GM12878 (cell line): ENCODE measurements around the gene RFX1. TPM values are rescaled to one million over a fixed set of nuclear protein-coding genes. Genes with fewer than 3 reads are reported as not detected.

ENCODE experiments used
- ATAC-seq: fragments of 200-7000 bp; cut with Tn5 transposase; 3 replicates; pipeline ENCODE4 v1.9.1; 2020; ENCODE audit warnings: mild to moderate bottlenecking, moderate library complexity
- BruUV-seq: library from RNA; stranded (reverse); fragments of 400-500 nt; replicated peaks from 2 replicates; lab custom pipeline; 2021; lab: Mats Ljungman, UMichigan
- CTCF ChIA-PET: fragments of 300-600 bp; sonication (Branson Sonifier 250); formaldehyde crosslinking; extraction: SDS; loops from one replicate; lab custom pipeline; 2021; ENCODE audit warnings: inconsistent platforms; lab: Yijun Ruan, JAX
- POLR2A ChIA-PET: fragments of 350-600 bp; formaldehyde crosslinking; extraction: SDS; loops from one replicate; lab custom pipeline; 2021; ENCODE audit warnings: inconsistent platforms; lab: Charles Lee
- RAD21 ChIA-PET: fragments of 300-600 bp; sonication (Branson Sonifier 250); formaldehyde crosslinking; loops from one replicate; lab custom pipeline; 2023; ENCODE audit warnings: antibody characterized with exemption; ENCODE audit not compliant: unreplicated experiment; lab: Charles Lee
- SMC1A ChIA-PET: fragments of 300-600 bp; sonication (Branson Sonifier 250); formaldehyde crosslinking; loops from one replicate; lab custom pipeline; 2023; ENCODE audit not compliant: unreplicated experiment, uncharacterized antibody; lab: Charles Lee
- DNase-seq: peaks from one replicate; pipeline ENCODE4 v3.0.0-alpha.2; 2011; ENCODE audit warnings: low read depth, low spot score
- FAIRE-seq: peaks from 3 replicates; lab custom pipeline; 2011; peaks lifted over from hg19 to GRCh38; lab: Jason Lieb, UNC
- H2AFZ ChIP-seq: 2 replicates; pipeline ENCODE4 v1.6.0; 2011; ENCODE audit warnings: low read depth, low read length, control low read depth; ENCODE audit not compliant: control insufficient read depth
- H3K27ac ChIP-seq: 2 replicates; pipeline ENCODE4 v1.5.1; 2011; ENCODE audit warnings: control low read depth; ENCODE audit not compliant: control insufficient read depth, insufficient read depth
- H3K27me3 ChIP-seq, 2 experiments: replicated peaks in 1 of 2; 2 replicates each; pipeline versions ENCODE4 v1.6.0 to v1.6.1; 2011; ENCODE audit warnings: low read length in 1 of 2; ENCODE audit not compliant: control insufficient read depth in 2 of 2, insufficient read depth in 2 of 2
- H3K36me3 ChIP-seq, 2 experiments: 2 replicates each; pipeline ENCODE4 v1.5.1; 2011; ENCODE audit warnings: low read length in 1 of 2; ENCODE audit not compliant: control insufficient read depth in 2 of 2, insufficient read depth in 2 of 2
- H3K4me1 ChIP-seq: 2 replicates; pipeline ENCODE4 v1.6.1; 2011; ENCODE audit warnings: mild to moderate bottlenecking, low read length, moderate library complexity, mixed read lengths; ENCODE audit not compliant: control insufficient read depth, insufficient read depth
- H3K4me2 ChIP-seq: 2 replicates; pipeline ENCODE4 v1.6.0; 2011; ENCODE audit warnings: control low read depth; ENCODE audit not compliant: control insufficient read depth, insufficient read depth
- H3K4me3 ChIP-seq: fragments of 200-600 bp; sonication (generic); 2 replicates; pipeline ENCODE4 v1.5.1; 2016
- H3K79me2 ChIP-seq: 2 replicates; pipeline ENCODE4 v1.6.0; 2011; ENCODE audit warnings: low read length; ENCODE audit not compliant: control insufficient read depth, insufficient read depth
- H3K9ac ChIP-seq: 2 replicates; pipeline ENCODE4 v1.8.0; 2011; ENCODE audit warnings: low read length, control low read depth, mixed read lengths; ENCODE audit not compliant: control insufficient read depth, insufficient read depth
- H3K9me3 ChIP-seq: replicated peaks from 3 replicates; pipeline ENCODE4 v1.5.1; 2011; ENCODE audit warnings: mild to moderate bottlenecking, low read length; ENCODE audit not compliant: control insufficient read depth, insufficient read depth
- H4K20me1 ChIP-seq: 2 replicates; pipeline ENCODE4 v1.6.0; 2011; ENCODE audit not compliant: control insufficient read depth, insufficient read depth
- BCL11A ChIP-seq: IDR thresholded peaks from 2 replicates; pipeline ENCODE4 v1.6.1; 2011; ENCODE audit warnings: low read depth, low read length
- BCL3 ChIP-seq: IDR thresholded peaks from 2 replicates; pipeline ENCODE4 v1.6.1; 2011; ENCODE audit warnings: borderline replicate concordance, low read depth, mild to moderate bottlenecking, moderate library complexity, low read length; ENCODE audit not compliant: insufficient read depth, poor library complexity, severe bottlenecking
- CHD1 ChIP-seq: IDR thresholded peaks from 2 replicates; pipeline ENCODE4 v1.6.1; 2012; ENCODE audit warnings: low read depth, low read length, improper control_type of control experiment
- CREB1 ChIP-seq: IDR thresholded peaks from 2 replicates; pipeline ENCODE4 v1.6.1; 2012; ENCODE audit warnings: low read depth, mild to moderate bottlenecking, inconsistent platforms
- FOXK2 ChIP-seq: fragments of 450-650 bp; IDR thresholded peaks from 2 replicates; pipeline ENCODE4 v1.6.1; 2017; ENCODE audit warnings: mild to moderate bottlenecking, moderate library complexity
- KDM1A ChIP-seq: fragments of 200-600 bp; sonication (generic); IDR thresholded peaks from 2 replicates; pipeline ENCODE4 v1.6.1; 2016; ENCODE audit warnings: borderline replicate concordance
- MYB ChIP-seq: fragments of 150-350 bp; IDR thresholded peaks from 2 replicates; pipeline ENCODE4 v1.6.1; 2014; ENCODE audit warnings: mild to moderate bottlenecking, low read depth, low read length, borderline replicate concordance
- MYC ChIP-seq: IDR thresholded peaks from 2 replicates; pipeline ENCODE4 v1.6.1; 2011; ENCODE audit warnings: mild to moderate bottlenecking, low read length, moderate library complexity, inconsistent platforms; ENCODE audit not compliant: insufficient read depth, insufficient replicate concordance, insufficient read length, severe bottlenecking
- PML ChIP-seq: IDR thresholded peaks from 2 replicates; pipeline ENCODE4 v1.6.1; 2012; ENCODE audit warnings: low read length, inconsistent platforms
- POLR2AphosphoS2 ChIP-seq: IDR thresholded peaks from 2 replicates; pipeline ENCODE4 v1.6.1; 2011; ENCODE audit warnings: low read depth, mild to moderate bottlenecking, low read length, improper control_type of control experiment, moderate library complexity
- POLR2AphosphoS5 ChIP-seq: IDR thresholded peaks from 2 replicates; pipeline ENCODE4 v1.6.1; 2011; ENCODE audit warnings: mild to moderate bottlenecking, low read length, inconsistent platforms
- POU2F2 ChIP-seq: IDR thresholded peaks from 3 replicates; pipeline ENCODE4 v1.6.1; 2011; ENCODE audit warnings: low read depth, mild to moderate bottlenecking, low read length, borderline replicate concordance
- RELA ChIP-seq: fragments of 450-650 bp; IDR thresholded peaks from 2 replicates; pipeline ENCODE4 v1.8.0; 2014; ENCODE audit warnings: borderline replicate concordance; ENCODE audit not compliant: partially characterized antibody
- RUNX3 ChIP-seq: IDR thresholded peaks from 2 replicates; pipeline ENCODE4 v1.6.1; 2012; ENCODE audit warnings: low read length, inconsistent platforms
- TAF1 ChIP-seq: IDR thresholded peaks from 2 replicates; pipeline ENCODE4 v1.6.1; 2011; ENCODE audit warnings: mild to moderate bottlenecking, low read depth, low read length, borderline replicate concordance
- WGBS: methylation state at CpG from one replicate; pipeline ENCODE4 v1.1.6; 2016; ENCODE audit warnings: low lambda C conversion rate; ENCODE audit not compliant: insufficient replicate concordance, insufficient coverage; ENCODE audit errors: missing lambda C conversion rate; 5-methylcytosine and 5-hydroxymethylcytosine counted together
- in situ Hi-C: fragments of 300-500 bp; cut with MboI; formaldehyde crosslinking; loops from 9 replicates; pipeline ENCODE4 v1.14.3; 2018; ENCODE audit warnings: mixed read lengths
- intact Hi-C: fragments of 100-400 bp; cut with micrococcal nuclease; formaldehyde crosslinking; loops from one replicate; pipeline ENCODE4 v1.14.2; 2022; ENCODE audit not compliant: unreplicated experiment
- polyA plus RNA-seq, 11 experiments: library from polyadenylated mRNA; depleted of rRNA in 4 of 11; unstranded in 6 of 11; stranded (reverse) in 5 of 11; fragments of >200 nt; fragmentation: Nextera tagmentation in 4 of 11; fragmentation: Illumina TruSeq in 1 of 11; extraction: Ambion mirVana in 4 of 11; extraction: Trizol in 1 of 11; gene quantifications; 1 replicate in 1 of 11; 2 replicates in 10 of 11; pipeline versions ENCODE4 v1.2.1 to v1.2.3, GENCODE V29; 2011 to 2016; ENCODE audit warnings: inconsistent platforms in 2 of 11, missing spikeins in 2 of 11, low read depth in 1 of 11
- total RNA-seq, 4 experiments: library from RNA; depleted of rRNA in 3 of 4; stranded (reverse); fragments of >200 nt in 3 of 4; fragmentation: Illumina TruSeq in 1 of 4; extraction: Trizol in 1 of 4; gene quantifications; 2 replicates each; pipeline versions ENCODE4 v1.2.1 to v1.2.3, GENCODE V29; 2013 to 2021

RFX1 gene
- total and polyA plus RNA-seq, 10 of the 15 experiments (the other 5 are each of a cell fraction or from before 2014, with no cell fraction given) = 0.05 to 11.0 (median 1.5) TPM

DNA sequence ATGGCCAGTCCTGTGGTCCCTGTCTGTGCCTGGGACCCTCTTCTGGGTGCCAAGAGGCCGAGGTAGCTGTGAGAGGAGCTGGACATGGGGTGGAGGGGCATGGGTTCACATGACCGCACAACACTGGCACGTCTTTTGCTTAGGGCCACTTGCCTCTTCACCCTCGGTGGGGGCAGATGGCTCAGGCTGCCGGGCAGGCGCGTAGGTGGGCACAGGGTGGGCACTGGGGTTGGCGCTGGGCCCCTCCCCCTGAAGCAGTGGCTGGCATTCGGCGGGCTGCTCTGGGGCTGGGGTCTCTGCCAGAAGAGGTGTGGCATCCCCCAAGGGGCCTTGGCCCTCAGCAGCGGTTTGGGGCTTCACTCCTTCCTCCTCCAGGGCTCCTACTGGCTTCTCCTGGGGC, 47.4 kb upstream of the RFX1 start:
- 85% methylated on average over 10 of the region's 11 CpGs for WGBS
- DNase-seq = no peak
- ChIA-PET RAD21 (interaction anchor here (0.6 to 1.0 kb wide), 2 partner anchors 9 to 92 kb away, joined by 3 read pairs; no protein-coding TSS in a partner anchor), POLR2A (interaction anchor here (1.5 kb wide), 1 partner anchor 48 kb away, joined by 5 read pairs; the partner anchor contains the start of gene RFX1), CTCF (interaction anchor here (1.6 to 2.4 kb wide), 2 partner anchors 10 to 14 kb away, joined by 5 to 14 read pairs; no protein-coding TSS in a partner anchor), SMC1A (interaction anchor here (0.6 to 1.2 kb wide), 3 partner anchors 11 to 443 kb away, joined by 3 to 6 read pairs (median 3); partner anchors contain the start of genes GIPC1 and MISP3)
- H3K4me1 ChIP-seq = no peaks in the 10 kb centered on the region
- peaks cover 8 to 10% of the 10 kb centered on the region in 2 experiments; a peak in 3 of 4 replicates for H3K36me3 ChIP-seq
- no peak overlapping the region for H3K9ac ChIP-seq
- no TSS peak for BruUV-seq
- no peak overlapping the region for H3K4me2 ChIP-seq
- 0 out of 2 replicates have a peak, but pooled peaks have one; percentile 43 for TF ChIP-seq POLR2AphosphoS5
- 0 out of 2 replicates have a peak, but pooled peaks have one; percentile 29 for TF ChIP-seq POLR2AphosphoS2
- no peak for TF ChIP-seq MYC
- no peak for TF ChIP-seq CREB1
- TF ChIP-seq RUNX3 = no peak
- H2AFZ ChIP-seq = no peak overlapping the region
- H3K27ac ChIP-seq = no peak overlapping the region
- no peaks in the 10 kb centered on the region for H3K79me2 ChIP-seq
- H3K4me3 ChIP-seq = no peak overlapping the region
- no peaks in the 10 kb centered on the region for H4K20me1 ChIP-seq
- no peaks in the 10 kb centered on the region for H3K9me3 ChIP-seq
- H3K27me3 ChIP-seq = peaks cover 0 to 2% of the 10 kb centered on the region in 2 experiments; a peak in 3 of 4 replicates
- in situ Hi-C loops (loop anchor here (25.0 kb wide), 1 partner anchor 766 kb away; no protein-coding TSS in a partner anchor), intact Hi-C loops (no loop called here)
- no peak for FAIRE-seq
- ATAC-seq = no peak

- POLR2A ChIA-PET = interaction anchor here (0.6 to 1.5 kb wide), 3 partner anchors 21 to 217 kb away, joined by 3 to 5 read pairs (median 3); partner anchors contain the start of genes IL27RA and RFX1
- BruUV-seq = no TSS peak
- CTCF ChIA-PET = interaction anchor here (0.7 to 2.4 kb wide), 4 partner anchors 10 to 174 kb away, joined by 3 to 14 read pairs (median 4); no protein-coding TSS in a partner anchor
- ATAC-seq (no peak), FAIRE-seq (peak; percentile 41), DNase-seq (no peak)
- in situ Hi-C loops = loop anchor here (25.0 kb wide), 1 partner anchor 766 kb away; no protein-coding TSS in a partner anchor
- no peaks in the 10 kb centered on the region for H3K79me2 ChIP-seq
- peaks cover 8 to 12% of the 10 kb centered on the region in 2 experiments; a peak in 3 of 4 replicates for H3K36me3 ChIP-seq
- H3K4me2 ChIP-seq = no peak overlapping the region
- H3K27ac ChIP-seq = no peak overlapping the region
- no peak overlapping the region for H3K4me3 ChIP-seq
- 94% methylated on average over 3 of the region's 3 CpGs for WGBS
- no peaks in the 10 kb centered on the region for H3K4me1 ChIP-seq
- intact Hi-C loops = no loop called here
- no peak overlapping the region for H2AFZ ChIP-seq
- H4K20me1 ChIP-seq = no peaks in the 10 kb centered on the region
- peaks cover 0 to 1% of the 10 kb centered on the region in 2 experiments; a peak in 3 of 4 replicates for H3K27me3 ChIP-seq
- peaks cover 2% of the 10 kb centered on the region; the same call in 1 of the 3 replicates for H3K9me3 ChIP-seq
- SMC1A ChIA-PET = interaction anchor here (0.6 to 1.2 kb wide), 4 partner anchors 11 to 443 kb away, joined by 3 to 6 read pairs (median 3); partner anchors contain the start of genes GIPC1, MISP3 and RFX1
- RAD21 ChIA-PET = interaction anchor here (0.7 to 1.0 kb wide), 2 partner anchors 69 to 91 kb away, joined by 3 read pairs; no protein-coding TSS in a partner anchor
- H3K9ac ChIP-seq = no peak overlapping the region
- TF ChIP-seq PML (no peak), RELA (no peak), MYB (no peak), TAF1 (no peak), BCL3 (no peak), CHD1 (no peak), BCL11A (no peak), FOXK2 (no peak), KDM1A (no peak), POU2F2 (no peak)
These were observed 46.9 kb upstream of the RFX1 start for GRCh38 chr19:14053032-14053431.
